Endodermal cell (in vitro differentiated cells): ENCODE measurements around the gene ZNRF2. TPM values are rescaled to one million over a fixed set of nuclear protein-coding genes. Genes with fewer than 3 reads are reported as not detected.

ENCODE experiments used
- DNase-seq: peaks from one replicate; pipeline ENCODE4 v3.0.0-alpha.2; 2017
- H3K27ac ChIP-seq: 2 replicates; pipeline ENCODE4 v1.5.1; 2013; ENCODE audit warnings: mild to moderate bottlenecking, low read depth, low read length, moderate library complexity
- H3K27me3 ChIP-seq: 2 replicates; pipeline ENCODE4 v1.6.1; 2013; ENCODE audit warnings: mild to moderate bottlenecking, low read length, moderate library complexity; ENCODE audit not compliant: insufficient read depth, control insufficient read depth, poor library complexity, severe bottlenecking
- H3K36me3 ChIP-seq: 2 replicates; pipeline ENCODE4 v1.7.0; 2013; ENCODE audit warnings: mild to moderate bottlenecking, low read length, moderate library complexity; ENCODE audit not compliant: control insufficient read depth, insufficient read depth
- H3K4me1 ChIP-seq: one replicate; pipeline ENCODE4 v1.7.0; 2013; ENCODE audit warnings: low read length; ENCODE audit not compliant: control insufficient read depth, insufficient read depth
- H3K4me3 ChIP-seq: 2 replicates; pipeline ENCODE4 v1.5.1; 2013; ENCODE audit warnings: mild to moderate bottlenecking, low read length, moderate library complexity
- H3K9ac ChIP-seq: 2 replicates; pipeline ENCODE4 v1.6.1; 2013; ENCODE audit warnings: mild to moderate bottlenecking, low read length, moderate library complexity; ENCODE audit not compliant: poor library complexity, severe bottlenecking; ENCODE audit errors: extremely low read depth
- H3K9me3 ChIP-seq: 2 replicates; pipeline ENCODE4 v1.6.1; 2013; ENCODE audit warnings: mild to moderate bottlenecking, low read length, moderate library complexity; ENCODE audit not compliant: control insufficient read depth
- H3K27ac Mint-ChIP-seq: 2 replicates; pipeline ENCODE4 v1.8.0; 2020; ENCODE audit warnings: mixed read lengths
- H3K27me3 Mint-ChIP-seq: 2 replicates; pipeline ENCODE4 v1.8.0; 2021; ENCODE audit warnings: mild to moderate bottlenecking, mixed read lengths; ENCODE audit not compliant: insufficient read depth
- H3K36me3 Mint-ChIP-seq: 2 replicates; pipeline ENCODE4 v1.8.0; 2020; ENCODE audit warnings: low read depth, mixed read lengths
- H3K4me1 Mint-ChIP-seq: 2 replicates; pipeline ENCODE4 v1.8.0; 2020; ENCODE audit warnings: mixed read lengths
- H3K4me3 Mint-ChIP-seq: 2 replicates; pipeline ENCODE4 v1.8.0; 2020; ENCODE audit warnings: mild to moderate bottlenecking, moderate library complexity, mixed read lengths
- H3K9me3 Mint-ChIP-seq: 2 replicates; pipeline ENCODE4 v1.8.0; 2020; ENCODE audit warnings: mild to moderate bottlenecking, mixed read lengths
- CTCF ChIP-seq: fragments of 200-600 bp; sonication (generic); conservative IDR thresholded peaks from 2 replicates; pipeline ENCODE4 v1.5.0; 2021; ENCODE audit warnings: antibody characterized with exemption, mild to moderate bottlenecking
- WGBS, 2 experiments: methylation state at CpG; one replicate each; pipeline versions ENCODE4 v1.1.5 to v1.1.7; 2013; ENCODE audit warnings: missing lambda C conversion rate in 2 of 2, mixed read lengths in 1 of 2; ENCODE audit not compliant: insufficient coverage in 1 of 2, insufficient read length in 1 of 2; 5-methylcytosine and 5-hydroxymethylcytosine counted together
- total RNA-seq, 2 donors: library from RNA; stranded (reverse); fragmentation: NEBNext Ultra II Directional in 1 of 2; extraction: Animal tissue kit (Norgen Biotek cat#: 25700) in 1 of 2; gene quantifications; 2 replicates in 1 of 2; 3 replicates in 1 of 2; pipeline ENCODE4 v1.2.1, GENCODE V29; 2021

ZNRF2 gene
- total RNA-seq, 2 donors from 2014 or later, result 15.5 to 20.9 TPM

GRCh38 chr7:30403477-30403876, 119.1 kb downstream of the ZNRF2 start:
- Histone ChIP-seq H3K4me1 (no peaks in the 10 kb centered on the region), H3K9me3 (no peaks in the 10 kb centered on the region), H3K9ac (no peak overlapping the region), H3K27me3 (no peaks in the 10 kb centered on the region), H3K27ac (no peak overlapping the region), H3K36me3 (no peaks in the 10 kb centered on the region), H3K4me3 (no peak overlapping the region)
- Mint-ChIP-seq H3K27ac (no peak overlapping the region), H3K4me1 (no peaks in the 10 kb centered on the region), H3K36me3 (peaks cover 5% of the 10 kb centered on the region), H3K9me3 (no peaks in the 10 kb centered on the region), H3K4me3 (no peak overlapping the region), H3K27me3 (no peaks in the 10 kb centered on the region)
- no peak for TF ChIP-seq CTCF
- 93 to 100% methylated on average over 3 of the region's 3 CpGs for WGBS, 2 experiments
- DNase-seq, result peak; percentile 33

GRCh38 chr7:30405179-30405578, 120.8 kb downstream of the ZNRF2 start:
- H3K27ac Mint-ChIP-seq, result no peak overlapping the region
- peaks cover 5% of the 10 kb centered on the region for H3K36me3 Mint-ChIP-seq
- TF ChIP-seq CTCF, result no peak
- Histone ChIP-seq H3K27me3 (no peaks in the 10 kb centered on the region), H3K4me3 (no peak overlapping the region), H3K9ac (no peak overlapping the region), H3K4me1 (no peaks in the 10 kb centered on the region), H3K27ac (no peak overlapping the region), H3K9me3 (no peaks in the 10 kb centered on the region), H3K36me3 (no peaks in the 10 kb centered on the region)
- H3K9me3 Mint-ChIP-seq, result no peaks in the 10 kb centered on the region
- no peak overlapping the region for H3K4me3 Mint-ChIP-seq
- 90% methylated on average over 2 of the region's 2 CpGs; no CpG with 5 or more reads in 1 of the 2 experiments for WGBS, 2 experiments
- H3K4me1 Mint-ChIP-seq, result no peaks in the 10 kb centered on the region
- no peak for DNase-seq
- no peaks in the 10 kb centered on the region for H3K27me3 Mint-ChIP-seq

- no peaks in the 10 kb centered on the region for H3K27me3 Mint-ChIP-seq
- H3K36me3 ChIP-seq, result no peaks in the 10 kb centered on the region
- no peak for DNase-seq
- H3K4me3 ChIP-seq, result no peak overlapping the region
- H3K9me3 Mint-ChIP-seq, result no peaks in the 10 kb centered on the region
- no peaks in the 10 kb centered on the region for H3K27me3 ChIP-seq
- WGBS, 2 experiments, result 91 to 95% methylated on average over 7 to 13 of the region's 13 CpGs
- H3K27ac Mint-ChIP-seq, result no peak overlapping the region
- H3K4me3 Mint-ChIP-seq, result no peak overlapping the region
- H3K9ac ChIP-seq, result no peak overlapping the region
- no peak for TF ChIP-seq CTCF
- no peaks in the 10 kb centered on the region for H3K9me3 ChIP-seq
- peaks cover 5% of the 10 kb centered on the region for H3K36me3 Mint-ChIP-seq
- H3K4me1 ChIP-seq, result no peaks in the 10 kb centered on the region
- no peak overlapping the region for H3K27ac ChIP-seq
- no peaks in the 10 kb centered on the region for H3K4me1 Mint-ChIP-seq
Observed at GRCh38 chr7:30406664-30407425, 122.4 kb downstream of the ZNRF2 start.
